ENCODE data around the gene GSTA3. TPM values are rescaled to one million over a fixed set of nuclear protein-coding genes. Genes with fewer than 3 reads are reported as not detected.
"Not testable (repeated sequence)": the region's sequence is repeated elsewhere in the genome, so short reads cannot be mapped to it uniquely, and the experiment has no call there.

Gene GSTA3
- total RNA-seq, 2 experiments from 2014 or later, result not detected

DNA sequence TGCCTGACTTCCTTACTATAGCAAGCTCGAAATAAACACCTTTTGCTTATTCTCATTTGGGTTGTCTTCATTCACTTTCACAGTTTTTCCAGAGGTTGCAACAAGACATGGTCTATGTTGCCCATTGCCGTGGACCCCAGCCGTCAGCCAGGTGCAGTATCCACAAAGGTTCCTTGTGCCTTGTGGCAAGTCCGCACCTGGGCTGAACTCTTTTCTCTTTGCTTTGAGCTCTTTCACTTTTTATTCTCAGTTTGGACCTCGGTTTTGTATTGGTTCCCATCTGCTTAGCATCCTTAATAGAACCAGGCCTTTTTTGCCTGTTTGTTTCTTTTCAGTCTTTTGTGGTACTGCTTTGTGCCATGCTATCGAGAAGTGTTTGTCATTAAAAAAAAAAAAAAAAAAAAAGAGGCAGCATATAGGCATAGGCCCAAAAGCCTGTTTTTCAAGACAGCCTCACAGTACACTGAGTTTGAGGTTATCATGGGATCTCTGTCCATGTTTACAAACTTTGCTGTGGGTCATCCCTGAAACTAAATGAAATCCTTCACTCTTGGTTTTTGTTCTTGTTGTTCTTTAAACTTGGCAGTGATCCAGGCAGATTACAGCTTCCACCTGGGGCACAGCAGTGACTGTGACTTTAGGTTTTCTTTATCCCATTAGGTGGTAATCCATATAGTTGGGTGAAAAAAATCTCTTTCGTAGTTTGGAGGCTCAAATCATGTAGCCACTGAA is 33.3 kb downstream of the GSTA3 start:
- CTCF ChIA-PET, result no interaction called here
- intact Hi-C loops (cut with micrococcal nuclease), result no loop called here
- Mint-ChIP-seq H3K9me3 (no peaks in the 10 kb centered on the region), H3K36me3 (no peaks in the 10 kb centered on the region), H3K27ac (no peak overlapping the region), H3K4me1 (ENCODE audit: low read depth) (peaks cover 8% of the 10 kb centered on the region), H3K27me3 (peaks cover 4% of the 10 kb centered on the region), H3K4me3 (no peak overlapping the region)
- no peak for DNase-seq
- POLR2A ChIA-PET, result no interaction called here

DNA sequence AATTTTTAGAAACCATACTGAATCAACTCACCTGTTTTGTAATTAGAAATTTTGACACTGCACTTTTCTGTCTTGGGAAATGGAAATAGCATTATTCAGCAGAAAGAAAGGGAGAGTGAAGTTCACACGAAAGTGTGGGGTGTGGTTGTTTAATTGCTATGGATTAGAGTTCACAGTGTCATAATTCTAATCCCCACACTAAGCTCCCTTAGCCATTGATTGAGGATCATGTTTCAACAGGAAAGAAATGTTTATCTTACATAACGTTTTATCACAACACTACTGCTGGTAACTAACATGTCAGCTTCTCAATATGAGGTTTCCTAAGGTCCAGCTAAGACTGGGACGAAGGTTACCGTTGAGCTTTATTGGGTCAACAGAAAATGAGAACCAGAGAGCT is 37.5 kb downstream of the GSTA3 start:
- intact Hi-C loops (cut with micrococcal nuclease), result no loop called here
- Mint-ChIP-seq H3K27me3 (peaks cover 4% of the 10 kb centered on the region), H3K9me3 (no peaks in the 10 kb centered on the region), H3K4me1 (ENCODE audit: low read depth) (peaks cover 5% of the 10 kb centered on the region), H3K36me3 (no peaks in the 10 kb centered on the region), H3K4me3 (no peak overlapping the region), H3K27ac (no peak overlapping the region)
- CTCF ChIA-PET, result interaction anchor here (1.4 kb wide), 1 partner anchor 10 kb away, joined by 5 read pairs; no protein-coding TSS in a partner anchor
- DNase-seq, result no peak
- POLR2A ChIA-PET, result no interaction called here

DNA sequence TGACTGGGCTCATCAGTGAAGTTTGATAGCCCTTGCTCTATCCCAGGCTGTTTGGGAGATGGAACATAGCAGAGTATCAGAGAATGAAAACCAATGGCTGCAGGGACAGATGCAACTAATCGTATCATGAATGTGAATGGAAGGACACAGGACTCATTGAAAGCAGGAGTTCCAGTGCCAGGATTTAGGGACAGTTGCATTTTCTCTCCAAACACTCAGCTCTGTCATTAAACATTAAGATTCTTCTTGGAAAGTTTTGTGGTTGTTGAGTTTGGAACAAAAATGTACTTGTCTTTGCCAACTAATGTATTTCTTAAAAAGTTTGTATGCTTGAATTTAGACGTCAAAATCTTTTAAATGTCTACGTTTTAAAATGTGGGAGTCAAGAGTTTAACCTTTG is 37.9 kb downstream of the GSTA3 start:
- intact Hi-C loops (cut with micrococcal nuclease), result no loop called here
- Mint-ChIP-seq H3K9me3 (no peaks in the 10 kb centered on the region), H3K36me3 (no peaks in the 10 kb centered on the region), H3K27me3 (peaks cover 4% of the 10 kb centered on the region), H3K4me3 (no peak overlapping the region), H3K4me1 (ENCODE audit: low read depth) (peaks cover 1% of the 10 kb centered on the region), H3K27ac (no peak overlapping the region)
- ChIA-PET CTCF (interaction anchor here (1.4 kb wide), 1 partner anchor 10 kb away, joined by 5 read pairs; no protein-coding TSS in a partner anchor), POLR2A (no interaction called here)
- DNase-seq, result no peak

DNA sequence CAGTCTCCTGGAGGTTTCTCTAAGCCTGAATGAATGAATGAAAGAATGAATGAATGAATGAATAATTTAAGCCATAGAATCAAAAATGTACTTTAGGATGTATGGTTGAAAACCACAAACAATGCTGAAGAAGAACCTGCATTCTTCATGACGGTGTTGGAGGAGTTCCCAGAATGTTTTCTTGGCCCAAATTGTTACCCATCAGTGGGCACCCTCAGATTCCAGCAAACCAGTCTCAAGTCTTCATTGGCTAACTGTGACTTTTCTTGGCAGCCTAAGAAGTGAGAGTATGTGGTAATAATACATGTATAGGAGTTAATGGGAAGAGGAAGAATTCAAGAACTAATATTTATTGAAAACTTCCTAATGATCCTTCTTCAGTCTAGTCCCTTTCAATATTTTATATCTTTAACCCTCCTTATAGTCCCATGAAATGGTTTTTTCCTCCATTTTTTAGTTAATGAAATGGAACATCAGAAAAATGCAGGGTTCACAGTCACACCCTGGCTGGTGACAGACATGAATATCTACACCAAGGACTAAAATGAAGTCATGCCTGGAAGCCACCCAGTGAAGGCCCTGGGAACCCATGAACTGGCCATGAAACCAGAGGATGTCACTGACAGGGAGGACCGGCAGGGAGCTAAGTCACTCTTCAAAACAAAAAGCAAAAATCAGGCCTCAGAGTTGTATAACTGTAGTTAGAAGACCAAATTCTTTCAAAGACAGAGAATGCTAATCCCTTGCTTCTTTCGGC is 39.0 kb downstream of the GSTA3 start:
- POLR2A ChIA-PET; H3K36me3 Mint-ChIP-seq; H3K27ac Mint-ChIP-seq; H3K9me3 Mint-ChIP-seq; intact Hi-C loops (cut with micrococcal nuclease); H3K4me3 Mint-ChIP-seq; CTCF ChIA-PET; DNase-seq; H3K27me3 Mint-ChIP-seq; H3K4me1 Mint-ChIP-seq (ENCODE audit: low read depth): not testable (repeated sequence)

DNA sequence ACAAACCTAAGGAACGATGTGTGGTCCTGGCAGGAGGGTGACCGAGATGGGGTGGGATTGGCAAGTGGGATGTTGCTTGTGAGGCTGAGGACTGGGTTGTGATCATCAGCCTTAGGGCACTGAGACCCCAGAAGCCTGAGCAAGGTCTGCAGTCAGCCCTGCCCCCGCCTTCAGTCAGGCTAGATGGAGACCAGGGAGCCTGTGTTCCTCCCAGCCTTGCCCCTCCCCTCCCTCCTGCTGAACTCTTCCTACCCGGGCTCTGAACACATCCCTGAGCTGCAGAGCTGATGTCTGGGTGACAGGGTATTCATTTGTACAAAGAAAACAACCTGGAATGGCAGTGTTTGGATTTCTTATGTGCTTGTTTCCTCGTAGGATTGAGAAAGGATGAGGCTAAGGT is 40.6 kb downstream of the GSTA3 start:
- H3K36me3 Mint-ChIP-seq; H3K4me1 Mint-ChIP-seq (ENCODE audit: low read depth); intact Hi-C loops (cut with micrococcal nuclease); H3K9me3 Mint-ChIP-seq; H3K27ac Mint-ChIP-seq; CTCF ChIA-PET; H3K27me3 Mint-ChIP-seq; DNase-seq; POLR2A ChIA-PET; H3K4me3 Mint-ChIP-seq: not testable (repeated sequence)

DNA sequence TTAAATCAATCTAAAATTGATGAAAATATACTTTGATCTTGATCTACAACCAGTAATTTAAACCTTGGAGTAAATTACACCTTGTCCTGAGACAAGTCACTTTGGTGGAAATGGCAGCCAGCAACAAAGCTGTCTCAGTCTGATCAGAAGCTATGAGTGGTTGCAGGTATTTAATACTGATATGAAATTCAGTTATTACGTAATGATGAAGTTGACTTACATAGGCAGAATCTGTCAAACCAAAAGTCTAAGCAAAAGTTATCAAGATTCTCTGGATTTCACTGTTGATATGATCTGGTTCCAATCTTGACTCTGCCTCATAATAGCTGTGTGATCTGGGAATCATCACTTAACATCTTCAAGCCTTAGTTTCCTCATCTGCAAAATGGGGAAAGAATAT is 41.3 kb downstream of the GSTA3 start:
- no peak overlapping the region for H3K4me3 Mint-ChIP-seq
- POLR2A ChIA-PET, result no interaction called here
- intact Hi-C loops (cut with micrococcal nuclease), result no loop called here
- no peaks in the 10 kb centered on the region for H3K4me1 Mint-ChIP-seq (ENCODE audit: low read depth)
- CTCF ChIA-PET, result no interaction called here
- no peaks in the 10 kb centered on the region for H3K36me3 Mint-ChIP-seq
- no peak for DNase-seq
- no peak overlapping the region for H3K27ac Mint-ChIP-seq
- H3K27me3 Mint-ChIP-seq, result peaks cover under 1% of the 10 kb centered on the region
- no peaks in the 10 kb centered on the region for H3K9me3 Mint-ChIP-seq

DNA sequence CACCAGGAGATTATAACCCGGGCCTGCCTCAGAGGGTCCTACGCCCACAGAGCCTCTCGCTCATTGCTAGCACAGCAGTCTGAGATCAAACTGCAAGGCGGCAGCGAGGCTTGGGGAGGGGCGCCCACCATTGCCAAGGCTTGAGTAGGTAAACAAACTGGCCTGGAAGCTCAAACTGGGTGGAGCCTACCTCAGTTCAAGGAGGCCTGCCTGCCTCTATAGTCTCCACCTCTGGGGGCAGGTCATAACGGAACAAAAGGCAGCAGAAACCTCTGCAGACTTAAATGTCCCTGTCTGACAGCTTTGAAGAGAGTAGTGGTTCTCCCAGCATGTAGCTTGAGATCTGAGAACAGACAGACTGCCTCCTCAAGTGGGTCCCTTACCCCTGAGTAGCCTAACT is 48.3 kb downstream of the GSTA3 start:
- H3K36me3 Mint-ChIP-seq; intact Hi-C loops (cut with micrococcal nuclease); POLR2A ChIA-PET; H3K4me1 Mint-ChIP-seq (ENCODE audit: low read depth); H3K9me3 Mint-ChIP-seq; DNase-seq; H3K27ac Mint-ChIP-seq; H3K4me3 Mint-ChIP-seq; CTCF ChIA-PET: not testable (repeated sequence)
- peaks cover 31% of the 10 kb centered on the region for H3K27me3 Mint-ChIP-seq

DNA sequence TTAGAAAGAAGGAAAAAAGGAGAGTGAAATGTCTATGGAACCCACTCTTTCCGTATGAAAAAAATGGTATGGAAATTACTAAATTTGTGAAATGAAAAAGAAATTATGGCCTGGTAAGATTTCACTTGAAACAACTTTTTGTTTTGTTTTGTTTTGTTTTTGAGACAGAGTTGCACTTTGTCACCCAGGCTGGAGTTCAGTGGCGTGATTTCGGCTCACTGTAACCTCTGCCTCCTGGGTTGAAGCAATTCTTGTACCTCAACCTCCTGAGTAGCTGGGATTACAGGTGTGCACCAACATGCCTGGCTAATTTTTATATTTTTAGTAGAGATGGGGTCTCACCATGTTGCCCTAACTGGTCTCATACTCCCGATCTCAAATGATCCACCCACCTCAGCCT is 51.1 kb downstream of the GSTA3 start:
- no peak for DNase-seq
- Mint-ChIP-seq H3K4me3 (no peak overlapping the region), H3K27me3 (peaks cover 49% of the 10 kb centered on the region), H3K9me3 (no peaks in the 10 kb centered on the region), H3K36me3 (no peaks in the 10 kb centered on the region), H3K4me1 (ENCODE audit: low read depth) (no peaks in the 10 kb centered on the region), H3K27ac (no peak overlapping the region)
- ChIA-PET CTCF (no interaction called here), POLR2A (no interaction called here)
- intact Hi-C loops (cut with micrococcal nuclease), result no loop called here

DNA sequence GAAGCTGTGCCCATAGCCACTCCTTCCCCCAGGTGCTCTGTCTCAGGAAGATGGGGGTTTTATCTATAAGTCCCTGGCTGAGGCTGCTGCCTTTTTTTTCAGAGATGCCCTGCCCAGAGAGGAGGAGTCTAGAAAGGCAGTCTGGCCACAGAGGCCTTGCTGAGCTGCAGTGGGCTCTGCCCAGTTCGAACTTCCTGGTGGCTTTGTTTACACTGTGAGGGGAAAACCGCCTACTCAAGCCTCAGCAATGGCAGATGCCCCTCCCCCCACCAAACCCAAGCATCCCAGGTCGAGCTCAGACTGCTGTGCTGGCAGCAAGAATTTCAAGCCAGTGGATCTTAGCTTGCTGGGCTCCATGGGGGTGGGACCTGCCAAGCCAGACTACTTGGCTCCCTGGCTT is 53.4 kb downstream of the GSTA3 start:
- H3K27me3 Mint-ChIP-seq, result peaks cover 53% of the 10 kb centered on the region
- H3K4me3 Mint-ChIP-seq; H3K9me3 Mint-ChIP-seq; H3K27ac Mint-ChIP-seq; DNase-seq; CTCF ChIA-PET; H3K36me3 Mint-ChIP-seq; POLR2A ChIA-PET; intact Hi-C loops (cut with micrococcal nuclease); H3K4me1 Mint-ChIP-seq (ENCODE audit: low read depth): not testable (repeated sequence)

DNA sequence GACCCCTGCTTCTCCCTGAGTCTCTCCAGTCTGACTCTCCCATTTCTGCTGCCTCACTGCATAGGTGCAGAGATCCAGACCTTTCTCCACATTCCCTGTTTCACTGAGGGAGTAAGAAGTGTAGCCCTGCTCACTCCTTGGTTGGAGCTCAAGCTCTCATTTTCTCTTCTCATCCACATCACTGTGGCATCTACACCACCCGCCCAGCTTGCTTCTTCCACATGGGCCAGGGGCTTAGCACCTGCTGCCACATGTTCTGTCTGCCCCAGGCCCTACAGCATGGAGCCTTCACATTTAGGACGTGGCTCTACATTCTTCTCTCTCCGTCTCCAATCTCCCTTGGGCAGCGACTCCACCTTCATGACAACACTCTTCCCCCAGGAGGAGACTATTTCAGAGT is 60.4 kb downstream of the GSTA3 start:
- H3K4me3 Mint-ChIP-seq, result no peak overlapping the region
- H3K36me3 Mint-ChIP-seq, result no peaks in the 10 kb centered on the region
- no peak for DNase-seq
- peaks cover 17% of the 10 kb centered on the region for H3K27me3 Mint-ChIP-seq
- H3K27ac Mint-ChIP-seq, result no peak overlapping the region
- ChIA-PET CTCF (no interaction called here), POLR2A (no interaction called here)
- intact Hi-C loops (cut with micrococcal nuclease), result no loop called here
- H3K9me3 Mint-ChIP-seq, result no peaks in the 10 kb centered on the region
- H3K4me1 Mint-ChIP-seq (ENCODE audit: low read depth), result no peaks in the 10 kb centered on the region

Other genes with a start within 250 kb of the GSTA3 start
- gene TMEM14A, start 238.6 kb downstream of the GSTA3 start, total RNA-seq, result 10 to 100 TPM; 16.8 to 19.3 TPM
- not detected for gene GSTA2, start 146.2 kb downstream of the GSTA3 start, total RNA-seq
- gene GSTA1, start 105.9 kb downstream of the GSTA3 start, total RNA-seq, result not detected
- gene GSTA5, start 68.9 kb downstream of the GSTA3 start, total RNA-seq, result not detected
- 10 to 100 TPM; 18.5 to 22.3 TPM for gene GSTA4, start 85.6 kb upstream of the GSTA3 start, total RNA-seq
- gene CILK1, start 152.1 kb upstream of the GSTA3 start, total RNA-seq, result 1 to 10 TPM; 7.2 to 7.3 TPM
- gene FBXO9, start 155.7 kb upstream of the GSTA3 start, total RNA-seq, result 10 to 100 TPM; 54.1 to 55.6 TPM
- not detected for gene GCM1, start 239.1 kb upstream of the GSTA3 start, total RNA-seq

Data from activated CD4-positive, alpha-beta memory T cell treated with anti-CD3 and anti-CD28 coated beads for 36 hours (primary cell).